HEK293 (cell line): ENCODE results near the gene MIS12.

Experiments used
- CTCF ChIA-PET: fragments of 350-600 bp; formaldehyde crosslinking; extraction: SDS; loops from one replicate; lab custom pipeline; 2021; ENCODE audit warnings: antibody characterized with exemption; lab: Yijun Ruan, JAX
- POLR2A ChIA-PET: fragments of 300-600 bp; formaldehyde crosslinking; extraction: SDS; loops from one replicate; lab custom pipeline; 2020; ENCODE audit warnings: antibody characterized with exemption, inconsistent platforms; lab: Yijun Ruan, JAX
- H3K27ac ChIP-seq: fragments of 200-500 bp; sonication (Bioruptor generic); 2 replicates; pipeline ENCODE4 v1.5.1; 2014; ENCODE audit warnings: low read depth, low read length, control low read depth, inconsistent platforms; ENCODE audit errors: extremely low read depth
- H3K36me3 ChIP-seq, 2 experiments: fragments of 200-500 bp in 1 of 2; sonication (Bioruptor generic) in 1 of 2; 1 replicate in 1 of 2; 2 replicates in 1 of 2; pipeline ENCODE4 v1.5.1; 2014 to 2017; ENCODE audit warnings: inconsistent platforms in 2 of 2, low read length in 2 of 2; ENCODE audit not compliant: control insufficient read depth in 2 of 2, insufficient read depth in 1 of 2
- H3K4me1 ChIP-seq: fragments of 200-500 bp; sonication (Bioruptor generic); 2 replicates; pipeline ENCODE4 v1.5.1; 2014; ENCODE audit warnings: mild to moderate bottlenecking, low read length, inconsistent platforms; ENCODE audit not compliant: control insufficient read depth, insufficient read depth
- H3K4me3 ChIP-seq: 2 replicates; pipeline ENCODE4 v1.5.1; 2011; ENCODE audit warnings: low read depth, mild to moderate bottlenecking, control low read depth, low read length, moderate library complexity
- H3K9me3 ChIP-seq: fragments of 200-500 bp; sonication (Bioruptor generic); 2 replicates; pipeline ENCODE4 v1.5.1; 2014; ENCODE audit warnings: low read depth, low read length, inconsistent platforms; ENCODE audit not compliant: control insufficient read depth, insufficient read depth
- IKZF3 ChIP-seq: fragments of 450-650 bp; IDR thresholded peaks from 2 replicates; pipeline ENCODE4 v1.5.0; 2018; ENCODE audit warnings: missing biosample characterization, mild to moderate bottlenecking, missing genetic modification characterization, moderate library complexity
- PRDM2 ChIP-seq: fragments of 450-650 bp; formaldehyde crosslinking; IDR thresholded peaks from 2 replicates; pipeline ENCODE4 v1.5.1; 2016; ENCODE audit warnings: missing biosample characterization, missing genetic modification characterization, borderline replicate concordance
- PRDM6 ChIP-seq: fragments of 450-650 bp; formaldehyde crosslinking; IDR thresholded peaks from 2 replicates; pipeline ENCODE4 v1.5.1; 2017; ENCODE audit warnings: missing biosample characterization, missing genetic modification characterization
- REPIN1 ChIP-seq: fragments of 450-650 bp; formaldehyde crosslinking; IDR thresholded peaks from 2 replicates; pipeline ENCODE4 v1.5.1; 2017; ENCODE audit warnings: missing biosample characterization, missing genetic modification characterization, low read depth
- SCRT1 ChIP-seq: fragments of 450-650 bp; formaldehyde crosslinking; IDR thresholded peaks from 2 replicates; pipeline ENCODE4 v1.5.1; 2016; ENCODE audit warnings: missing biosample characterization, missing genetic modification characterization, borderline replicate concordance
- ZBTB48 ChIP-seq: fragments of 450-650 bp; formaldehyde crosslinking; IDR thresholded peaks from 2 replicates; pipeline ENCODE4 v1.5.1; 2016; ENCODE audit warnings: missing biosample characterization, missing genetic modification characterization
- ZFP3 ChIP-seq: fragments of 450-650 bp; formaldehyde crosslinking; IDR thresholded peaks from 2 replicates; pipeline ENCODE4 v1.5.1; 2016; ENCODE audit warnings: low read depth, missing biosample characterization, missing genetic modification characterization
- ZFP41 ChIP-seq: fragments of 450-650 bp; formaldehyde crosslinking; IDR thresholded peaks from 2 replicates; pipeline ENCODE4 v1.5.1; 2016; ENCODE audit warnings: missing biosample characterization, missing genetic modification characterization, borderline replicate concordance
- ZNF292 ChIP-seq: fragments of 450-650 bp; formaldehyde crosslinking; IDR thresholded peaks from 2 replicates; pipeline ENCODE4 v1.5.1; 2016; ENCODE audit warnings: low read depth, missing biosample characterization, missing genetic modification characterization, borderline replicate concordance
- ZNF341 ChIP-seq: fragments of 450-650 bp; formaldehyde crosslinking; IDR thresholded peaks from 2 replicates; pipeline ENCODE4; 2016; ENCODE audit warnings: low read depth, missing biosample characterization, missing genetic modification characterization
- ZNF488 ChIP-seq: fragments of 450-650 bp; formaldehyde crosslinking; IDR thresholded peaks from 2 replicates; pipeline ENCODE4 v1.5.1; 2016; ENCODE audit warnings: missing biosample characterization, missing genetic modification characterization
- ZNF555 ChIP-seq: fragments of 450-650 bp; formaldehyde crosslinking; conservative IDR thresholded peaks from 2 replicates; pipeline ENCODE4 v1.5.1; 2017; ENCODE audit warnings: missing biosample characterization, mild to moderate bottlenecking, missing genetic modification characterization, inconsistent platforms
- ZNF571 ChIP-seq: fragments of 450-650 bp; formaldehyde crosslinking; IDR thresholded peaks from 2 replicates; pipeline ENCODE4 v1.5.0; 2017; ENCODE audit warnings: missing biosample characterization, missing genetic modification characterization
- ZNF624 ChIP-seq: fragments of 450-650 bp; formaldehyde crosslinking; IDR thresholded peaks from 2 replicates; pipeline ENCODE4 v1.5.1; 2017; ENCODE audit warnings: missing biosample characterization, missing genetic modification characterization
- ZNF704 ChIP-seq: fragments of 450-650 bp; formaldehyde crosslinking; IDR thresholded peaks from 2 replicates; pipeline ENCODE4 v1.5.1; 2016; ENCODE audit warnings: missing biosample characterization, missing genetic modification characterization
- ZNF707 ChIP-seq: fragments of 450-650 bp; formaldehyde crosslinking; IDR thresholded peaks from 2 replicates; pipeline ENCODE4 v1.5.1; 2016; ENCODE audit warnings: missing biosample characterization, missing genetic modification characterization
- ZNF768 ChIP-seq: fragments of 450-650 bp; formaldehyde crosslinking; IDR thresholded peaks from 2 replicates; pipeline ENCODE4 v1.5.1; 2018; ENCODE audit warnings: missing biosample characterization, mild to moderate bottlenecking, missing genetic modification characterization
- ZNF791 ChIP-seq: fragments of 450-650 bp; formaldehyde crosslinking; IDR thresholded peaks from 2 replicates; pipeline ENCODE4 v1.5.1; 2016; ENCODE audit warnings: missing biosample characterization, missing genetic modification characterization
- ZSCAN18 ChIP-seq: fragments of 450-650 bp; formaldehyde crosslinking; IDR thresholded peaks from 2 replicates; pipeline ENCODE4 v1.5.1; 2016; ENCODE audit warnings: missing biosample characterization, missing genetic modification characterization

The MIS12 gene

GRCh38 chr17:5536866-5537650 is 50.7 kb downstream of the MIS12 start:
- Histone ChIP-seq H3K9me3 (no peaks in the 10 kb centered on the region), H3K27ac (no peak overlapping the region), H3K4me1 (no peaks in the 10 kb centered on the region), H3K36me3 (no peaks in the 10 kb centered on the region), H3K4me3 (no peak overlapping the region)
- TF ChIP-seq ZNF292 (tag by site-specific recombination) (no peak), PRDM6 (tag by site-specific recombination) (no peak), ZSCAN18 (tag by site-specific recombination) (no peak), ZNF704 (no peak), ZNF341 (tag by site-specific recombination) (no peak), SCRT1 (tag by site-specific recombination) (no peak), IKZF3 (no peak), ZNF791 (no peak)
- CTCF ChIA-PET = interaction anchor here (0.6 to 0.8 kb wide), 3 partner anchors 19 to 50 kb away, joined by 3 to 4 read pairs (median 3); no protein-coding TSS in a partner anchor
- POLR2A ChIA-PET = interaction anchor here (0.8 kb wide), 1 partner anchor 117 kb away, joined by 3 read pairs; the partner anchor contains the start of genes NUP88 and RPAIN

- Histone ChIP-seq H3K36me3 (no peaks in the 10 kb centered on the region), H3K4me3 (no peak overlapping the region), H3K27ac (no peak overlapping the region), H3K9me3 (no peaks in the 10 kb centered on the region), H3K4me1 (no peaks in the 10 kb centered on the region)
- TF ChIP-seq ZFP41 (tag by site-specific recombination) = no peak
- TF ChIP-seq ZNF555 (tag by site-specific recombination) = no peak
- no peak for TF ChIP-seq ZNF571
- ChIA-PET CTCF (no interaction called here), POLR2A (no interaction called here)
Observed at GRCh38 chr17:5539286-5539685, 52.9 kb downstream of the MIS12 start.

GRCh38 chr17:5540321-5540720 is 54.0 kb downstream of the MIS12 start:
- Histone ChIP-seq H3K36me3 (no peaks in the 10 kb centered on the region), H3K9me3 (no peaks in the 10 kb centered on the region), H3K4me1 (no peaks in the 10 kb centered on the region), H3K27ac (no peak overlapping the region), H3K4me3 (no peak overlapping the region)
- ChIA-PET POLR2A (no interaction called here), CTCF (no interaction called here)
- TF ChIP-seq ZNF768 = no peak
- TF ChIP-seq REPIN1 (tag by site-specific recombination) = no peak
- no peak for TF ChIP-seq ZNF488 (tag by site-specific recombination)
- no peak for TF ChIP-seq ZFP3 (tag by site-specific recombination)
- no peak for TF ChIP-seq ZNF624
- no peak for TF ChIP-seq ZNF707 (tag by site-specific recombination)
- TF ChIP-seq ZBTB48 (tag by site-specific recombination) = no peak
- TF ChIP-seq PRDM2 (tag by site-specific recombination) = no peak
